GM19043 (cell line): ENCODE data around the gene FLAD1.

ENCODE experiments used
- ATAC-seq: cut with Tn5 transposase; IDR thresholded peaks from one replicate; pipeline ENCODE4 v1.9.1; 2021; ENCODE audit warnings: low read depth; ENCODE audit not compliant: unreplicated experiment

The FLAD1 gene

DNA sequence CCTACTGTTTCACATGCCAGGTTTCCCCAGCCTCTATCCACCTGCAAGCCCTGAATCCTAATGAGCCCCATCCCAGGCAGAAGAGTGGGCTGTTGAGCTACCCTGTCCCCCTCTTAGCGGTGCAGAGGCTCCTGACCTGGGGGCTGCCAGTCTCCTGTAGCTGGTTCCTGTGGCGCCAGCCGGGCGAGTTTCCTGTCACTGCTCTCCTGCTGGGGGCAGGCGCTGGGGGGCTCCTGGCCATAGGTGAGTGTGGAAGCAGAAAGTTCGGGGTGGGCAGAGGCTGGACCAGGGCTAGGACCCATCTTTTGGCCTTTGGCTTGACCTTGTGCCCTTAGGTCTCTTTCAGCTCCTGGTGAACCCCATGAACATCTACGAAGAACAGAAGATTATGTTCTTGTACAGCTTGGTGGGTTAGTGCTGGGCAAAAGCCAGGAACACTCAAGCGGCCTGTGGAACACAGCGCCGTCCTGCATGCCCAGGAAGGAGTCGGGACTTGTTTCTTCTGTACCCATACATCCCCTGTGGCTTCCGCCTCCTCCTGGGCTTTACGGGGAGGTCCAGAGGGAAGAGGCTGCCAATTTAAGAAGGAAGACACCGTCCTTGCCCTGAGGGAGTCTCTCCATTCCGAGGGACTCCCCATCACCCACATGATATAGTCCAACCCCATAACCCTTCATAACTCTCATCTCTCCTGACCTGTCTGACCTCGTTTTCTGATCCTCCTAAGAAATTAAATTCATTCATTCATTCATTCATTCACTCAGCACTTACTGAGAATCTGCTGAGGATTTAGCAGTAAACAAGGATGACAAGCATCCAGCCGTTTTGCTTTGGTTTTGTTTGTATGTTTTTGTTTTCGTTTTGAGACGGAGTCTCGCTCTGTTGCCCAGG is 51.4 kb downstream of the FLAD1 start:
- ATAC-seq = no peak

DNA sequence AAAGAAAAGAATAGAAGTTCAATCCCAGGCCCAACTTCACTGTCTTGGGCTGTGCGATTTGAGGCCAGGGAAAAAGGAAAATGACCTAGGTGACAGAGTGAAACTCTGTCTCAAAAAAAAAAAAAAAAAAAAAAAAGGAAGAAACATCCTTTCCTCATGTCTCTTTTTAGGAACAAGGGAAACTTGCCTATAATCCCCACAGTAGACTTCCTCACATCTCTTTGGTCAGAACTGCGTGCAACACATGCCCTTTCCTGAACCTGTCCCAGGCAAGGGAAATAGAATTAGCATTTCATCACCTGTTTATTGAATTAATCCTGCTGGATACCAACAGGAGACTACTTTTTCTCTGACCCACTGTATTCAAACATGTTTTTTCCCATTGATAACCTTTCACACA is 52.8 kb downstream of the FLAD1 start:
- no peak for ATAC-seq

DNA sequence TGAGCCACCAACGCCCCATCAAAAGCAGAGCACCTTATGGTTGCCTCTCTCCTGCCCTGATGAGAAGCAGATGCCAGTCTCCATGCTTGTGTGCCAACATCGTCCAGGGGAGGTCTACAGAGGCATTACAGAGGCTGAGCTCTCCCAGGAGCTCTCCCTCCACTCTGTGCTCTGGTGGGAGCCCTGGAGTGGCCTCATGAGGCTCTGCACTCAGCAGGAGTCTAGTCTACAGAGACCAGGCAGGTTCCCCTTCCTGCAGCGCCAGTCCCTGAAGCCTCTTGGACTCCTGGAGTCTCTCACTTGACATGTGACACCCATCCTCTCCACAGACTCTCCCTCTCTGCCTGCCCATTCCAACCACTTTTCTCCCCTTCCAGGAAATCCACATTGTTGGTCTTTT is 53.9 kb downstream of the FLAD1 start:
- ATAC-seq = no peak

DNA sequence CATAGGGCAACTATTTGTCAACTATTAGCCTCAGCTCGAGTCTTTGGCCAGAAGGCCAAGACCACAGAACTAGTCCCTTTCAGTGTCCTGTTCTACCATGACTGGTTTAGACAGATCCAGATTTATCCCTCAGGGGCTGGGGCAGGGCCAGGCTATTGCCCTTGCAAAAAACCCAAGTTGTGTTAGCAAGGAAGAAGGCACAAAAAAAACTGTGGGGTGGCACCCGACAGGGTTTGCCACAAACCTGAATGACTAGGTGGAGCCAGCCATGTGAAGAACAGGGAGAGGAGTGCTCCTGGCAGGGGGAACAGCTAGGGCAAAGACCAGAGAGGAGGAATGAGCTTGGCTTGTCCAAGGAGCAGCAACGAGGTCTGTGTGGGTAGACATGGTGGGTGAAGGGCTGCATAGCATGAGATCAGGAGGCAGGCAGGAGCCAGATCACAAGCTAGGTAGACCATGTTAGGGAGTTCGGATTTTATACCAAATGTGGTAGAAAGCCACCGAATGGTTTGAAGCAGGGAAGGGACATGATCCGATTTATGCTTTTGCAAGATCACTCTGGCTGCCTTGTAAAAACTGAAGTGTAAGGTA is 54.8 kb downstream of the FLAD1 start:
- no peak for ATAC-seq

DNA sequence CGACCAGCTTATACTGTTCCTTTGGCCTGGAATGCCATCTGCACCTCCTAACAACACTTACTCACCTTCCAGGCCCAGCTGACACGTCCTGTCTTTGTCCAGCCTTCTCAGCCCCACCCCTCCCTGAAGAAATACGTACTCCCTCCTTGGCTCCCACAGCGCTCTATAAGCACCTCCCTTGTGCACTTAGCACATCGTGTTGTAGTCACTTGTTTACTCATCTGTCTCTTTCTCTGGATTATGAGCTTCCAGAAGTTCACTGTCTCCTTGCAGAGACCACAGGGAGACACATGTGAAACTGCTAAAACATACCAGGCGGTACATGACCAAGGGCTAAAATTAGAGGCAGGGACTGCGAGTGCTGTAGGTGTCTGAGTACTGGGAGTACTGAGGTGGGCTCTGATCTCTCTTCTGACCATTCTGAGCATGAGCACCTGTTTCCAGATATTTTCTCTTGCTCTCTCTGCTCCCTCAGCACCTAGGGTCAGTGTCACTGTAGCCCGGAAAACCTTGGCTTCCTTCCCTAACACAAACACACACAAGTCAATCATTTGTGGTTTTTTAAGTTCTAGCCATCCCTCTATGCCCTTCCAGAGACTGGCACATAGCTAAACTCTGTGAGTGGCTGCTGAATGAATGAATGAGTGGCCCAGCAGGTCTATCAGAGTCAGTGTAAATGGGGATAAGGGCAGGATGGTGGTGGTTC is 55.6 kb downstream of the FLAD1 start:
- no peak for ATAC-seq

DNA sequence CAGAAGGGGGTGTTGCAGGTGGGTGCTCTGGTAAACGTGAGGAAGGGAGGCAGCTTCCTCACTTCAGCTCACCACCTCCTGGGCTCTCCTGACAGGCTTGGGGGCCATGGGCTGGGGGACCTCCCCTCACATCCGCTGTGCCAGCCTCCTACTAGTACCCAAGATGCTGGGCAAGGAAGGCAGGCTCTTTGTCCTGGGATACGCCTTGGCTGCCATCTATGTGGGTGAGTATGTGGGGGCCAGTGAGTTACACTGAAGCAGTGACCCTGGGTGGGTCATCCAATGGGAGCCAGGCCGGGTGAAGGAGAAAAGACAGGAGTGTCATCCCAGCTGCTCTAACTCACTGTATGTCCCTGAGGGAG is 56.1 kb downstream of the FLAD1 start:
- ATAC-seq = no peak

DNA sequence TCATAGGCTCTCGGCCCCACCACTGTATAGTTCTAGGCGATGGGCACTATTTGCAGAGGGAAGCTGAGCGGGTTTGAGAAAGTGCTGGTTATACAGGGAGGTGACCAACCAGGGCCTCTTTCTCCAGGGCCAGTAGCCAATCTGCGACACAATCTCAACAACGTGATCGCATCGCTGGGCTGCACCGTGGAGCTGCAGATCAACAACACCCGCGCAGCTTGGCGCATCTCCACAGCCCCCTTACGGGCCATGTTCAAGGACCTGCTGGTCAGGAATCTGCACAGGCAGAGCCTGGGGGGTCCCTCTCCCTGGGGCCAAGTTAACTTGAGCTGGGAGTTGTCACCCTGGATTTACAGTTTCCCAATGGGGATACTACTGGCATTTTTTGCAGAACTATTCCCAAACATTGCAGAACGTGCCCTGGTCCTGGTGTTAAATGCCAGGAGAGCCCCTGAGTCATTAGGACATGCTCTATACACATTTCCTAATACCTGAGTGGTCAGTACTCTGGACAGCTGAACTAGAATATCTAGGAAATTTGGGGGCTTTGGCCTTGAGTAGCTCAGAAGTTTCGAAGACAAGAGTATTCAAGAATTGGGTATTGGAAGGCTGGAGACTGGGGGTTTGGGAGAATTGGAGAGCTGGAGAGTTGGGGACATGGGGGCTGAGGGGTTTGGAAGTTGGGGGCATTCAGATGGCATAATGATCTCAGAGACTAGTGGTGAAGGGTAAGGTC is 57.4 kb downstream of the FLAD1 start:
- no peak for ATAC-seq
